ENCODE measurements around the gene GPR35.
A peak's percentile ranks its signal among the peaks of the same experiment; 100 is the strongest.

The GPR35 gene

DNA sequence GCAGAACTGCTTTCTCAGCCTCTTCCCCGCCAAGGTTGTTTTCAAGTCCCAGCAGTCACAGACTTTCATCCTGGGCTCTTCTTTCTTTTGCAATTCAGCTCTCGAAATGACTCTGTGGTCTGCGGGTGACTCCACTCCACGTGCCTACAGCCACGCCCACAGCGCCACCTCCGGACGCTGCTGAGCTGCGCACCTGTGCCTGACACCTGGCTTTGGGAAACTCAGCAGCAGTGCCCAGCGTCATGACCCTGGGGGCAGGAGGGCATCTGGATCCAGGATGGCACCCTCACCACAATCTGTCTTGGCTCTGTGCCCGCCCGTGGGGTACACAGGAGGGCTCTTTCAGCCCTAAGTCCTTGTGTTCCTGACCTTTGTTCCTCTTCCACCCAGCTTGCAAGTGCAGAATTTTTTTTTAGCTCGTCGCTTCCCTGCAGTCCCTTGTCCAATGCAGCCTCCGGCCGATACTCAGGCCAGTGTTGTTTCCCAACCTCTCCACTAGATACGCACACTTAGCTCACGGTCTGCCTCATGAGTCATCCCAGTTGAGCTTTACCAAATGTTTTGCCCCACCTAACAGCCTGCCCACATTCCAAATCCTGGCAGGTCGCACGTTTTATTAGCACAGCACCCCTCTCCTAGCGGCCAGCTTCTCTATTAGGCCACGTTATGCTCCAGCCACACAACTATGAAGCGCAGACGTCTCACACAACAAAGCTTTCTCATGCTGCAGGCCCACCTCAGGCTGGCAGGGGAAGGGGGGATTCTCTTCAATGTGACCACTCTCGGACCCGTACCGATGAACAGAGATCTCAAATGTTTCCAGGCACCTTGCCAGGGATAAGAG lies 45.3 kb upstream of the GPR35 start:
- TF ChIP-seq, protein P1, sequence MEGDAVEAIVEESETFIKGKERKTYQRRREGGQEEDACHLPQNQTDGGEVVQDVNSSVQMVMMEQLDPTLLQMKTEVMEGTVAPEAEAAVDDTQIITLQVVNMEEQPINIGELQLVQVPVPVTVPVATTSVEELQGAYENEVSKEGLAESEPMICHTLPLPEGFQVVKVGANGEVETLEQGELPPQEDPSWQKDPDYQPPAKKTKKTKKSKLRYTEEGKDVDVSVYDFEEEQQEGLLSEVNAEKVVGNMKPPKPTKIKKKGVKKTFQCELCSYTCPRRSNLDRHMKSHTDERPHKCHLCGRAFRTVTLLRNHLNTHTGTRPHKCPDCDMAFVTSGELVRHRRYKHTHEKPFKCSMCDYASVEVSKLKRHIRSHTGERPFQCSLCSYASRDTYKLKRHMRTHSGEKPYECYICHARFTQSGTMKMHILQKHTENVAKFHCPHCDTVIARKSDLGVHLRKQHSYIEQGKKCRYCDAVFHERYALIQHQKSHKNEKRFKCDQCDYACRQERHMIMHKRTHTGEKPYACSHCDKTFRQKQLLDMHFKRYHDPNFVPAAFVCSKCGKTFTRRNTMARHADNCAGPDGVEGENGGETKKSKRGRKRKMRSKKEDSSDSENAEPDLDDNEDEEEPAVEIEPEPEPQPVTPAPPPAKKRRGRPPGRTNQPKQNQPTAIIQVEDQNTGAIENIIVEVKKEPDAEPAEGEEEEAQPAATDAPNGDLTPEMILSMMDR (IDR thresholded peaks at IDR 0.05) = peak; percentile 33; the same call in 1 of the 2 replicates

DNA sequence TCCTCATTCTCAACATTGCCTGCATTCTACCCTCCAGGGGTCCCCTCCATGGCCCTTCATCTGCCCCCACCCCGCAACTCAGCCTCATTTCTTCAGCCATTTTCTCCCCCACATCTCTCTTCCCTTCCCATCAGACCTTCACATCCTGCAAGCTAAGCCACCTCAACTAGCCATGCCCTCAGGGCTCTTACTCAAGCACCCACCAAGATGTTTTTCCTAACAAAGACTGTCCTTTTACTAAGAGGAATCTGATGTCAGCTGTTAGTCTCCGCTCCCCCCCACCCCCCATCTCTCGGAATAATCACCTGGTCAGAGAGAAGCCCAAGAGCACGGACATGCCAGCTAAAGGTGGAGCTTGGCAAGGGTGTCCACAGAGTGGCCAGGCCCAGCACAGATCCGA lies 43.5 kb upstream of the GPR35 start:
- TF ChIP-seq, protein P1 (IDR thresholded peaks at IDR 0.05) = no peak

DNA sequence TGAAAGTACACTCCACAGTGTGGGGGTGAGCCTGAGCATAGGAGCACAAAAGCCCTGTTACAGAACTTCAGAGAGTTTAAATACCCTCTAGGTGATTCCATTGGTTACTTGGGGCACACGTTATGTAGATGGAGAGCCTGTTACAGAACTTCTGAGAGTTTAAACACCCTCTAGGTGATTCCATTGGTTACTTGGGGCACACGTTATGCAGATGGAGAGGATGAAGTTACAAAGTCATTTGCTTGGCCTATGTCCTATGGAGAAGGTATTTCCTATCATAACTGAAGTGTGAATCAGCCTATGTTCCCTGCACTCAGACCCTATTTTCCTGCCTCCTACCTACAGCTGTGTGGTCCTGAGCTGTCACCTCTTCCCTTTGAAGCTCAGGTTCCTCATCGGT lies 42.5 kb upstream of the GPR35 start:
- TF ChIP-seq, protein P1 (IDR thresholded peaks at IDR 0.05) = no peak

DNA sequence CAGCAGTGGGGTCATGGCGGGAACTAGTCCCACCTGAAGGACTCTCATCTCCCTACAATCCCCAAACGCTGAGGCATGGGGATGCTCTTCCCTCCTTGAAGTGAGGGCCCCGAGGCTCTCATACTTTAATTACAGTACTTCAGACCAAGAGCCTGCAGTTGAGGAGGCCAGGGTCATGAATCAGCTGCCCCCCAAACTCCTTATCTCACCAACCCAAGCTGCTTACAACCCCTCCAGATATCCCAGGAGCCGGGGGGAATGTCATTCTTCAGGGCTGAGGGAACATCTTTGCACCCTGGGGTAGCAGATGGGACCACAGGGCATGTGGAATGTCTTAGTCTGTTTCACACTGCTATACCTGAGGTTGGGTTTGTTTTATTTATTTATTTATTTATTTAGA lies 41.5 kb upstream of the GPR35 start:
- TF ChIP-seq, protein P1 (IDR thresholded peaks at IDR 0.05) = no peak

DNA sequence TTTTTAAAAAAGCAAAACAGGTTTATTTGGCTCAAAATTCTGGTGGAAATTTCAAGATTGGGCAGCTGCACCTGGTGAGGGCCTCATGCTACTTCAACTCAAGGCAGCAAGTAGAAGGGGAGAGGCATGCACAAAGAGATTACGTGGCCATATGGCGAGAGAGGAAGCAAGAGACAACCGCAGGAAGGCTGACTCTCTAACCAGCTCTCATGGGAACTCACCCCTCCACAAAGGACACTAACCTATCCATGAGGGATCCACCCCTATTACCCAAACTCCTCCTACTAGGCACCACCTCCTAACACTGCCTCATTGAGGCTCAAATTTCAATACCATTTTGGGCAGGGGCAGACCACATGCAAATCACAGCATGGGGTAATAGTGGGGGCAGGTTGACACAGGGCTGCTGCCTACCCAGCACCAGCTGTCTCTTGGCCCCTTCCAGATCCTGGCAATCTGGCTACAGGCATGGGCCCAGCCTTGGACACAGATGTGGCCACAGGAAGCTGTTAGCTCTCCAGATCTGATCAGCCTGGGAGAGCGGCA lies 40.7 kb upstream of the GPR35 start:
- TF ChIP-seq, protein P1 (IDR thresholded peaks at IDR 0.05) = no peak

DNA sequence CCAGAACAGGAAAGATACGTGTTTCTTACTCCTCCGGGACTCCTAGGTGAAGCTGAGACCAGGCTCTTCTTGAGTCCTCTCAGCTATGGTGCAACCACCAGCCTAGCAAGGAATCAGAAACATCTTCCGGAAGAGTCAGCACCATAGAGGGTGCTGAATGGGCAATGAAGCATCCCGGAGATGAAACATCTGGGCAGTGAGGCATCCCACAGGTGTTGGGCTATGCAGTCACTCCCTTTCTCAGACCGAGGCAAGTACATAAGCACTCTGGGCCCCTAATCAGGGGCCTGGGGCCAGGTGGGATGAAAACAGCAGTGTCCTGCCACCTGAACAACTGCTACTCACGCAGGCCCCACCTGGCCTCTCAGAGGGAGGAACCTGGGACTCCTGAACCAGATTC lies 40.2 kb upstream of the GPR35 start:
- TF ChIP-seq, protein P1 (IDR thresholded peaks at IDR 0.05) = no peak

DNA sequence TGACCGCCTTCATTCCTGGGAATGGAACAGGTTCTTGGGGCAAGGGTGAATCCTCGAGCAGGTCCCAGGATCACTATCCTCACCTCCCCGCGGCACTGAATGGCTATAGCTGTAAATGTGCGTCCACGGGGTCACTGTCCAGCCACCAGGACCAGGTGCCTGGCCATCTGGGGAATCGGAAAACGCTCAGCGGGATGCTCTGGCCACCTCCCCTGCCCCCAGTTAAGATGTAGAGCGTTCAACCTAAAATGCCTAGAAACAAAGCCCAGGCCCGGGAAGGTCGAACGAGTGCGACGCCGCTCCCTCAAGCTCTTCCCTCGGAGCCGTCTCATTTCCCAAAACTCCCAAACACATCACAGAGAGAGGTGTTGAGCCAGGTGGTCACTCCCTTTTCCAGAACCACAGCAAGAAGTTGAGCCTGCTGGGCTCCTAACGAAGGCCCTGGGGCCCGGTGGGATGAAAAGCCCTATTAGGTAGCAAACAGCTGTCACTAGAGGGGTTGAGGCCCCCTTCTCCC lies 39.5 kb upstream of the GPR35 start:
- TF ChIP-seq, protein P1 (IDR thresholded peaks at IDR 0.05) = no peak
